Stimulated activated CD8-positive, alpha-beta memory T cell treated with anti-CD3 and anti-CD28 coated beads, Interleukin-15, amount 100 ng/mL, for 24 hours (primary cell): ENCODE measurements around the gene AP1G2.
"Not testable (repeated sequence)": the region's sequence is repeated elsewhere in the genome, so short reads cannot be mapped to it uniquely, and the experiment has no call there.

Source experiments
- DNase-seq: peaks from one replicate; pipeline ENCODE4 v3.0.0-alpha.2; 2020; ENCODE audit warnings: low read depth

The AP1G2 gene

DNA sequence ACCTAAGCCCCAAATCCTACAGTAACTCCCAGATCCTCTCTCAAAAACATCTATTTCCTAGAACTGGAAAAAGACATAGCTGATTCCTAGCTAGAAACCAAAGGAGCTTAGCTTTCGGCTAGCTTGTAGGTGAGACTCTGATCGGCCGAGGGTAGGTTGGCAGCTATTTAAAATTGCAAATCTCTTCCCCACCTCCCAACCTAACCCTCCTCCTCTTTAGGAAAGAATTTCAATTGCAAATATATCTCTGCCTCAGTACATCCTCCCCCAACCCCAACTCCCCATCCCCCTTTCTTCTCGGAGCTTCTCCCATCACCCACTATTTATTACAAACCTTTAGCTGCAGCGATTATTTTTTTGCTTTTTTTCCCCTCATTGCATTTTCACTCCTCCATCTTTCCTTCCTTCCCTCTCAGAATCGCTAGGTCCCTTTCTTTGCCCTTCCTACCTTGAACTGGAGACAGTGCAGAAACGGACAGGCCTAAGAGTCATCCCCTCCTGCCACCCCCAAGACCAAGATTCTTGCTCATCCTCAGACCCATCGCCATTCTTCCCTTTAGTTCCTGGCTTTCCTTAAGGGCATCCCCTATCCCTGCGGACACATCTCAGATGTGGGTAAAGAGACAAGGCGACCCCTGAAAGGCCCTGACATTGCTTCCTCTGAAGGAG lies 29.4 kb downstream of the AP1G2 start:
- DNase-seq: no peak

DNA sequence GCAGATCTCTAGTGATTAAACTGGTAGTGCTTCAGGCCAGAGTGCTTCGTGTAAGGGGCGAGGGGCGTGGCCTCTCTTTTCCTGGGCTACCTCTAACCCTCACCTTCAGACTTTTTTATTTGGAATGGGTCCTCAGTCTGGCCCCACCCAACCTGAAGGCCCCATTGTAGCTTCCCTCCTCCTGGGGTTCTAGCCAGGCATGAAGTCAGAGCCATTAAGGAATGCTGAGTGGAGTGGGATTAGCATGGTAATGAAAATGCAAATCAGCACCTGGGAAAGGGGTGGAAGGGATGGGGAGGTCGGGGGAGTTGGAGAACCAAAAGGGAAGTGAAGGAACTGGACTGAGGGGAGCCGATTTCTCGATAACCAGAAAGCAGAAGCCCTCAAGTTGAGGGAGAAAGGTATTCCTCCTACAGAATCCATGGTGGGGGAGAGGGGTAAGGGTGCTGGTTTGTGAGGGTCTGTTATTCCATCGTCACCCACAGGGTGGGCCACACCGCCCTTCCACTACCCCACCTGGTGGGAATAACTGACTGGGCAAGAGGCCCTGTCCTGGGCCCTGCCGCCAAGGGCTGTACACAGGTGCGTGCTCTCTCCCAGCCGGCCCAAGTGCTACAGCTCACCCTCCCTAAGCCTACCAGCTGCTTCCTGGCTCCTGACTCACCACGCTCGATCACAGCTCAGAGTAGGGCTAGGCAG lies 30.1 kb downstream of the AP1G2 start:
- no peak for DNase-seq

DNA sequence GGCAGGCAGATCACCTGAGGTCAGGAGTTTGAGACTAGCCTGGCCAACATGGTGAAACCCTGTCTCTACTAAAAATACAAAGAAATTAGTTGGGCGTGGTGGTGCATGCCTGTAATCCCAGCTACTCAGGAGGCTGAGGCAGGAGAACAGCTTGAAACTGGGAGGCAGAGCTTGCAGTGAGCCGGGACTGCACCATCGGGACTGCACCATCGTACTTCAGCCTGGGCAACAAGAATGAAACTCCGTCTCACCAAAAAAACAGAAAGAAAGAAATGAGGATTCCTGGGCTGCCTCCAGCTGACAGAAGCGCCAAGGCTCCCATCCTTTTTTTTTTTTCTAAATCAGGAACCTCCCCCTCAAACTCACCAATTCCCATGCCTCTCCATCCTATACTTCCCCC lies 30.7 kb downstream of the AP1G2 start:
- DNase-seq: not testable (repeated sequence)

DNA sequence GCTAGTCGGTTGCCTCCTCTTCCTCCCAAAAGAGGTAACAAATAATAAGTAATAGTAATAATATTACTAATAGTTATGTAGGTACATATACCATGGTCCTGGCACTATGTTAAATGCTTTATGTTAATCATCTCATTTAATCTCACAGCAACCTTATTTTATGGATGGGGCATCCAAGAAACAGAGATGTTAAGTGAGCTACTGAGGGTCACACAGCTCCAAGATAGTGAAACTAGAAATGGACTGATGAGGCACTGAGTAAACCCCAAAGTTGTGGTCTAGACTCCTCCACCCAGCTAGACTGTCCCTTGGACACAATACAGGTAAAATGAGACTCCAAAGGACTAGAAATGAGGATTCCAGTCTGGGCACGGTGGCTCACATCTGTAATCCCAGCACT lies 31.1 kb downstream of the AP1G2 start:
- no peak for DNase-seq

DNA sequence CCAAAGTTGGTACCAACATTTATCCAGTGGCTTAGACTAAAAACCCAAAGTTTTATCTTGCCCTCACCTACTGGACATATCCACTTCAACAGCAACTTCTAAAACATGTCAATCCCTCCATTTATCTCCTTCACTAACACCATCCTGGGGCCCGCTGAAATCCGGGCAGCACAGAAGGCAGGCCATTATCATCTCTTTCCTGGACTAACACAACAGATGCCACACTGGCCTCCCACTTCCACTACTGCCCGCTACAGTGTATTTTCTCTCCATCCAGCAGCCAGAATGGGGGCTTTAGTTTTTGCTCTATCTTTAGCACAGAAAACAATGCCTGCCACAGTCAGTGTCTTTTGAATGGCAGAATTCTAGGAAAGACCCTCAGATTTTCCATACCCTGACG lies 31.6 kb downstream of the AP1G2 start:
- DNase-seq: no peak

DNA sequence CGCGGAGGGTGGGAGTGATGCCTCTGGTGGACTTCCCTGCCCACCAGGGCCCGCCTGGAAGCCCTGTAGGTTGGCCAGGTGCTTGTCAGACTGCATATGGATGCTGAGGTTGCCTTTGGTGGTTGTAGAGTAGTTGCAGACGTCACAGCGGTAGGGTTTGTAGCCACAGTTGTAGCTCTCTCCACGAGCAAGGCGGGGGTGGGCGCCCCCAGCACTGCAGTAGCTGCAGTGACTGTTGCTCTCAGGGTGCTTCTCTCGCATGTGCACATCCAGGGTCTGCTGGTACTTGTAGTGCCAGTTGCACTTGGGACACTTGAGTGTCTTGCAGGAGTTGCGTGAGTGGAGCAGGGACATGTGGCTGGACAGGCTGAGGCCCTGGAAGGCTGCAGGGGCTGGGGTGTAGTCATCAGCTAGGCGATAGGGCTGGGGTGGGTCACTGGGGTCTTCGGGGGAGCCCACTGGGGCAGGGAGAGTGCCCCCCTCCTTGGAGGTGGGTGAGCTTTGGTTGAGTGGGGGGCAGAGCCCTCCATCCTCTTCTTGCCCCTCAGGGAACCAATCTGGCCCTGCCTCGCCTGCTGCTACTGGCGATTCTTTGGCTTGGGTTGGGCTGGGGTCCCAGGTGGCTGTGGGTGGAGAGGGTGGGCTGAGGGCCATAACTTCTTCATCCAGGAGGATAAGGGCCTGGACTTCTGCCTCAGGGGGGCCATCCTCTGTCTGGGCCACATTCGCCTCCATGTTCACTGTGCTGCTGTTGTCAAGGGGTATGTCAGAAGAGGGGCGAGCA lies 33.7 kb downstream of the AP1G2 start:
- DNase-seq: no peak

DNA sequence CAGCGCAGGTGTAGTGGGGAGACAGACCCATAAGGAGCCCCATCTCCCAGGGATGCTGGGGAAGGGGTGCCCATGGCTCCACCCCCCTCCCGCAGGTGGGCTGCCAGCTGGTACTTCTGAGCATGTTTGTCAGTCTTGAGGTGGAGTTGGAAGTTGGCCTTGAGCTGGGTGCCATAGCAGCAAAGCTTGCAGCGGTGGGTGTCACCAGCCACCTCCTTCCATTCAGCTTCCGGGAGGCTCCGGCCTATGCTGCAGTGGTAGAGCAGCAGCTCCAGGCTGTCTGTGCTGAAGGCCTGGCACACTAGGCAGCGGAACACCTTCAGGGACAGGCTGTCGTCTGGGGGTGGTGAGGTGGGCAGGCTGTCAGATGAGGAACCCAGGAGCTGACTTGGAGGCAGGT lies 34.9 kb downstream of the AP1G2 start:
- no peak for DNase-seq

DNA sequence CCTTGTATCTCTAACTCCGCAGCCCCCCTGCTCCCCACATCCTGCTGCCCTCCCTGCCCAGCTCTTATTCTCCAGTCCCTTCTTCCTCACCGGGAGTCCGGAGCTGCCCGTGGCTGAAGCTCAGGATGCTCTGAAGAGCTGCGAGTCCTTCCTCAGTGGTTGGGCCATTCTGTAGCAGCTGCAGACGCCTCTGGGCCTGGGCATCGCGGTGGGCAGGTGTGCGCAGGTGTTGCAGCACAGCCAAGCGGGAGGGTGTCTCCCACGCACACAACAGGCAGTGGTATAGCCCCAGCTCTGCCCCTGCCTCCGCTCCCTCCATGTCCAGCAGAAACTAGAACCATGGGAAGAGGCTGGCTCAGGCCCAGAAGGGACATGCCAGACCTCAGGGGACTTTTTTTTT lies 36.2 kb downstream of the AP1G2 start:
- no peak for DNase-seq

DNA sequence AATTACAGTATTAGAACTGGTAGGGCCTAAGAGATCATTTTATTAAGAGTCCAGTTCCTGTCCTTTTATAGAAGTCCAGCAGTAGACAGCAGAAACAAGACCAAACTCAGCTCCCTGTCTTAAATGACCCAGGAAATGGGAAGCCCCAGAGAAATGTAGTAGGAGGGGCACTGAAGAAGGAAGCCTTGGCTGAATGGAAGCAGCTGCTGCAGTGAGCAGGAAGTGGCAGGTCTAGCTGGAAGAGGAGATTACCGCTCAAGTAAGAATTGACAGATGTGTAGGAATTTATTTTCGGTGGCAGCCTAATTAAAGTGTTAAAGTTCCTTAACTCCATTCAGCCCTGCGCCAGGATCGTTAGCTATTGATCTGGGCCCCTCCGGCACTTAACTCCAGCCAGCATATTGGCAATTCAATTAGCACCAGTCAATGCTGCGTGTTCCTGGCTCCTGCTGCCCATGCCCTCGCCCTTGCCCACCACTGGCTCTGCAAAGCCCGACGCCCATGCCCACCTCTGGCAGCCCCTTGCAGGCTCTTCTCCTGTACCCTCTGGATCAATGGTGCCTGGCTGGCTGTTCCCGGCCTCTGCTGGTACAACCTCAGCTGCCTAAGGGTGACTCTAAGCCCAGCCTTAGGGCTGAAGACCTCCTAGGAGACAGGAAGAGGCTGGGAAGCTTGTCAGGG lies 37.1 kb downstream of the AP1G2 start:
- DNase-seq: no peak

DNA sequence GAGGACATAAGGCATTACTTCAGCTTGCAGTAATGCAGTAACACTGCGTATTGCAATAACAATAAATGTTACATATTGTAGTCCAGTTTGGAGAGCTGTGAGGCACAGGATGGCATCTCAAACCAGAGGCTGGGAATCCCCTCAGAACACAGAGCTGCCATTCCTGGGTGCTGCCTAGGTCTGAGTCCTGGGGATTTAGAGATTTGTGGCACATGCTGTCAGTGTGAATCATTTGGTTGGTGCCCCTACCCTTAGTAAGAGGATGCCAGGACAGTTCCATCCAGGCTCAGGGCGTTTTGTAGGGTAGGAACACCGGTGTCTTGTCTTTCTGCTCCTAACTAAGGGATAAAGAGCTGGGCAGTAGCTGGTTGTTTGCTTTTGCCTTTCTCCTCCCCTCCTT lies 38.6 kb downstream of the AP1G2 start:
- DNase-seq: no peak

DNA sequence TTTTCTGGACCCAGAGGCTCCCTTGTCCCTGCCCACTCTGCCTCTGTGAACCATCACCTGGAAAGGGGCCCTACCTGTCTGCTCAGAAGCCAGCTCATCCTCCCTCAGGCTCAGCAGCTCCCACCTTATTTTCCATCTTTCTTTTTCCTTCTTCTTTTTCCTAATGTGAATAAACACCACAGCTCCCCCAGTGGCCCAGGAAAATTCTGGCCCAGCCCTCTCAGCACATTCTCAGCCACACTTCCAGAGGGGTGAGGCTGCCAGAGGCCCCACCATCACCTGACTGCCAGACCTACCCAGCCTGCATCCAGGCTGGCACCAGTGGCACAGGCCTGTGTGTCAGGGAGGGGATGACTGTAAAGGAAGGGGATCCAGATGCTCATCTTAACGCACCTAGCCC lies 39.0 kb downstream of the AP1G2 start:
- no peak for DNase-seq

DNA sequence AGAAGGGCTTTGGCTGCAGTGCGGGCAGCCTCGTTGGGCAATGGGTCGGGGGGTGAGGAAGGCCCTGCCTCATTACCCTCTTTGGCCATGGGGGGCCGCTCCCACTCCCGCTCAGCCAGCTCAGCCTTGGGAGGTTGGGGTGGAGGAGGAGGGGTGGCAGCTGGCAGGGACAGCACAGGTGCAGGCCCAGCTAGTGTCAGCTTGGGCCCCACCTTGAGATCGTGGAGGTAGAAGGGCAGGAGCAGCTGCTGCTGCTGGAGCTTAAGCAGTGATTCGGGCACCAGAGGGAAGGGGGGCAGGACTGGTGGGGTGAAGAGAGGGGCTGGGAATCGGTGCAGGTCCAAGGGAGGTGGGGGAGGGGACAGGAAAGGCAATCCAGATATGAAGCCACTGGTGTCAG lies 42.0 kb downstream of the AP1G2 start:
- no peak for DNase-seq

DNA sequence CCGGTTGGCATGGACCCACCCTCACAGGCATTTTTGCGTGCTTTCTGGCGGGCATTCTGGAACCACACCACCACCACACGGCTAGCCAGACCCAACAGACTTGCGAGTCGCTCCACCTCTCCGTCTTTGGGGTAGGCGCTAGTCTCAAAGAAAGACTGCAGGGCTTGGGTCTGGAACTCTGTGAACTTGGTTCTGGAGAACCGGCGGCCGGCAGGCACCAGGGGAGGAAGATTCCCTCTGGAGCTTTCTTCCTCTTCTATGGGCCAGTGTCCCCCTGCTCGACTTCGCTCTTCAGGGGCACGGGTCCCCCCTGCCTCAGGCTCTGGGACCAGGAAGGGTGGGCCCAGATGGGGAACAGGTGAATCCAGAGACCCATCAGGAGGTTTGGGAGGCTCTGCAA lies 42.6 kb downstream of the AP1G2 start:
- DNase-seq: no peak

DNA sequence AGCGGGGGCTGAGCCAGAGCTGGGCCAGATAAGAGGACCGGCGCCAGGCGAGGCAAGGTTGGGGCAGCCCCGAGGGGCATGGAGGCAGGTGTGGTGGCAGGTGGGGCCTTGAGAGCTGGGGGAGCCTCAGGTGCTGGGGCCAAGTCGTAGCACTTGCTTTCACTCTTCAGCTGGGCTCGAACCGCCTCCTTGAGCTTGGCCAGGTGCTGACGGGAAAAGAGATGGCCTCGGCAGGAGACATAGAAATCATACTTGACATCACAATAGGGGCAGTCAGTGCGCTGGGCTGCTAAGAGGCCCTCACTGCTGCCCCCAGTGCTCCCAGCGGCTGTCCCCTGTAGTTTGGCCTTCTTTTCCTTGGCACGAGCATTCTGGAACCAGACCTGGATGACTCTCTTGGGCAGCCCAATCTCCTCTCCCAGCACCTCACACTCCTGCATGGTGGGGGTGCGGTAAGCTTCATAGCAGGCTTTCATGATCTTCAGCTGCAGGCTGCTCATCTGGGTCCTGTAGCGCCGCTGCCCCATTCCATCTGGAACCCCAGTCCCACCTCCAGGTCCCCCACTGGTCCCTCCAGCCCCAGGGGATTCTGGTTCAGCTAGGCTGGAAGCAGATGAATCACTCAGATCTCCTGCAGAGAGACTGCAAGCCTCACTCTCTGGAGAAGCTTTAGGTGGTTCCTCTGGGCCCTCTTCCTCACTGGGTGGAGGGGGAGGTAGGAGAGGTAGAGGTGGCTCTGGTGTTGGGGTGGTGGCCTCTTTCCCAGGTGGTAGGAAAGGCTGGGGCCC lies 44.2 kb downstream of the AP1G2 start:
- DNase-seq: no peak

DNA sequence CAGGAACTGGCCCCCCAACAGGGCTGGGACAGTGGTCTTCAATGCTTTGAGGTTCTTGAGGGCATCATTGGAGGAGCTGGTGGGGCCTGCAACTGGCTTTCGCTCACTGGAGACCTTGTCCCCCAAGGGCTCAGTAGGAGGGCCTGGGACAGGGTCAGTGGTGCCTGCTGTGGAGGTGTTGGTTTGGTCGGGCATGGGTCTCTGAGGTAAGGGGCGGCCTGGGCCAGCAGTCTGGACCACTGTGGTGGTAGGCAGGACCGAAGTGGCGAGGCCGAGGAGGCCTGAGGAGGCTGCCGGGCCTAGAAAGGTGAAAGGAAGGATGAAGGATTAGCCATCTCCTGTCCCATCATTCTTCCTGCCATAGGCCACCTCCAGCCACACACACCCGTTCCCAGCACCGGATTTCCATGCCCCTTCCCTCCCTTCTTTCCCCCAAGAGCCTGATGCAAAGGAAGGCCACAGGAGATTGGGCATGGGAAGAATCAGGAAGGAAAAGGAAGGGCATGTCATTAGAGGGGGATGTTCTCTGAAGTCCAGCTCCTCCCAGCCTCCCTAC lies 44.9 kb downstream of the AP1G2 start:
- no peak for DNase-seq

DNA sequence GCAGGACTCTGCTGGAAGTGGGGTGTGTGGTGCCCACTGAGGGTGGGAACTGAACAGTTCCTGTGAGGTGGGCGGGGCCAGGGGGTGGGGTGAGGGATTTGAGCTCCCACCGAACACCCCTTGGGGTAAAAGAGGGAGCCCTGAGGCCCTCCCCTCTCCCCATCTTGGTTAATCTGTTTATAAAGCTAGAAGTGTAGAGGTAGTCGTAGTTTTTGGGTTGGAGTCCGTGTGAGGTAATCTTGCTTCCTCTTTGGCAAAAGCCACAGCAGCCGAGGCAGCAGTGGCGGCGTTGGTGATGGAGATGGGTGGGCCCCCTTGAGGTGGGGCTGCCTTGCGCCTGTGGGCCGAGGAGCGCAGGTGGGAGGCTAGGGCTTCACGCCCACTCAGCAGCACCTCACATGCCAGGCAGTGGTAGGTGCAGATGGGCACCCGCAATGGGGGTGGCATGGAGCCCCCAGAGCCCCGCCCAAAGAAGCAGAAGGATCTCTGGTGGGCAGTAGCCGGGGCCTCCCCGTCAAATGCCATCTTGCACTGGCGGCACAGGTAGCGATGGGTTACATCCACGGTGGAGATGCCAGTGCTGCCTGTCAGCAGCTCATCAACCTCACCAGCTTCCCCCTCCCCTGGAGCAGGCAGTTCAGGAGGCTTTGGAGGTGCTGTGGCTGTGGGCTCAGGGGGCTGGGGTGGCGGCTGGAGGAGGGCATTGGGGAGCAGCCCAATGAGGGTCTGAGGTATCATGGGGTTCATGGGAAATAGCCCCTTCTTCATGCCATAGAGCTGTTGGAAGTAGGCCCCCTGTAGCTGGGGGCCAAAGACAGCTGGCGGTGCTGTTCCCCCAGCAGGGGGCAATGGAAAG lies 45.6 kb downstream of the AP1G2 start:
- no peak for DNase-seq

DNA sequence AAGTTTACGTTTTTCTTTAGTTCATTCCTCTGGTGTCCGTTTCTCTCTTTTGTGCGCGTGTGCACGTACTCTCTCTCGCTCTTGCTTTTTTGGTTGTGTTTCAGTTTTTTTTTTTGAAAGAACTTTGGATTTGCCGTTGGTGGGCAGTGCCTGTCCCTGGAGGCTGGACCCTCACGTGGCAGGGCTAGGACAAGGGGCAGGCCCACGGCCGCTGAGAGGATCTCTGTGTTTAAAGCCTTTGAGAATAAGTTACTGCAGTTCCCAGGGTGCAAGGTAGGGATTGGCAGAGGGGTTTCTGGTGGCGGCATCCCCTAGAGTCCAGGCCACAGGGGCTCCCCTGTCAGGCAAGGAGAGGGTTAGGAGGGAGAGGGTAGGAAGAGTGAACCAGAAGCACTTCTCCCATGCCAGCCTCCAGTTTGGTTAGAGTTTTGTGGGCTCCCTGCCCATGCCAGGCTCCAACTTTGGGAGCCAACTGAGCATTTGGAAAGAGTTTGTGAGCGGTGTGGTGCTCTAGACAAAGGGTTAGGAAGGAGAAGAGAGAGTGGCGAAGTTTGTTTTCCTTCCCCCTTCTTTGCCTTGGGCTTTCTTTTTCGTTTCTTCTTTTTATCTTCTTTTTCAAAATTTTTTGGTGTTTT lies 46.6 kb downstream of the AP1G2 start:
- DNase-seq: no peak

DNA sequence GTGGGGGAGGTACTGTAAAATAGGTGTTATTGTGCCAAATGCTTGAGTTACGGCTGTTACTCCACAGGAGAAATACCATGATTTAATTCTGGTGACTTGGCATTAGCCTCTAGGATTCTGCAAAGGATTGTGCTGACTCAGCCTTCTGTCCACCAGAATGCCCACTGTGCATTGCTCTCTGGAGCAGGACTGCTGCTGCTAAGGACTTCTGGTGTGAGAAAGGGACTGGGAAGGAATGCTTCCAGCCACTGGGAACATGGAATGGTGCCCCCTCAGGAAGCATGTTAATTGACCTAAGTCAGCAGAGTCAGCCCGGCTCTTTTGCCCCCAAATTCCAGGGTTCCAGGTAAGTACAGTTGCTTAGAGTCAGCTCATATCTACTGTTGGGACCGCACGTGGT lies 48.9 kb downstream of the AP1G2 start:
- DNase-seq: no peak

DNA sequence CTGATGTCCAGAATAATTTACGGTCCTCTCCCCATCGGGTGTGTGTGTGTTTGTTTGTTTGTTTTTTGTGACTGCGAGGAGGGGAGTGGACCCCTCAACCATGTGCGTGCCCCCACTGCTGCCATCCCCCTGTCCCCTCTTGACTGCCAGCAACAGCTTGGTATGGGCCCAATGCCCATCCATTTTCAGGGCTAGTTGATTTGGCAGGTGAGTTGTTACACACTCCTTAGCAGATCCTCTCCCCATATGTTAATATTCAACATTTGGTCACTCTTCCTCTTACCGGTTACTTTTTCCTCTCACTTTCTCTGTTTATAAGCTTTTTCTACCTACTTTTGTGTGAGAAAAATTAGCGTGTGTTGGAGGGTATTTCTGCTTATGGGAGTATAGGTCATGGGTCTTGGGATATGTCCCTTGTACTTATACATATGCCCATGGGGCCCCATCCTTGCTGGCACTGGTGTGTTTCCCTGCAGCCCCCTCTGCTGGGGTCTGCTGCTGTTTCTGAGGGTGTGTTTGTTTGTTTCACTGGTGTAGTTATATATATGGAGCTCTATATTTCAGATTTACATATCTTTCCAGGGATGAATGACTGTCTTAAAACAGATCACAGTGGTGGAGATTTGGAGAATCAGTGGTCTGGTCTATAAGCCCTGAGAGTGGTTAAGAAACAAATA lies 49.8 kb downstream of the AP1G2 start:
- no peak for DNase-seq

DNA sequence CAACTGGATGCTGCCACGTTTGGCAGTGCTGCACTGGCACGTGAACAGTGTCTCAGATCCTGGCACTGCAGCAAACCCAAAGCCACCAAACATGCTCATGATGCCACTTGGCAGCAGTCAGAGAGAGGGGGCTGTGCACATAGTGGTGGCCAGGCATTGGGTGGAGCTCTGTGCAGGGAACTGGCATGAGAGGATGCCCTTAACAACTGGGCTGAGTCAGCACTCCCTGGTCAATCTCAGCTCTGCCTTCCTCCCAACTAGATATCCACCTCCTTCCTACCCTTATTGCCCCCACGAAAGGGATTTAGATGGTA lies 53.0 kb downstream of the AP1G2 start:
- DNase-seq: no peak
